ENCODE measurements around the gene ICA1.

The ICA1 gene

DNA sequence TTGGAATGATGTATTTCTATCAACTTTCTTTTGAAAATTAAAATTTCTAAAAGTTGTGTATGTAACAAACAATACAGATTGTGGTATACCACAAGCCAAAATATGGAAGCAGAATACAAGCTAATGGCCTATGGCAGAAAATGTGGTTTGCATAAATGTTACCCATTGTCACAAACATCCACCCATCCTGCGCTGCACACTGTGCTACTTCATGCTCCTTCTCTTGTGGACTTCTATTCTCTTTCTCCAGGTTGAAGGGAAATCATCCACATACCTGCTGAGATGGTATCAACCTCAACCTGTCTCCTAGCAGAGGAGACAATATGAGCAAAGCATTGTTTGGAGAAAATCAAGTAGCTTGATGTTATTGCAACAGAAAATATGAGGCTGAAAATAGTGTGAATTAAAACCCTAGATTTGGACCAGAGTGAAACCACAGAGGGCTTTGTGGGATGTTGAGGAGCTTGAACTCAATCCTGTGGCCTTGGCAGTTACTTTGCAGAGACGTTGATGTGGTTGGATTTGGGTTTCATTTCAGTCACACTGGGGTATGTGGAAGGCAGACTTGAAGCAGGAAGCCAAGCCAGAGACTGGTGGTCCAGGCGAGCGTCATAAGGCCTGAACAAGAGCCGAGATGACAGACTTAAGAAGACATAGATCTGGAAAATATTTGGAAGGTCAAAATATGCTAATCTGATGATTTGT is 63.8 kb downstream of the ICA1 start:
- DNase-seq, result no peak

GRCh38 chr7:8192897-8193296 is 69.1 kb downstream of the ICA1 start:
- no peak for DNase-seq

DNA sequence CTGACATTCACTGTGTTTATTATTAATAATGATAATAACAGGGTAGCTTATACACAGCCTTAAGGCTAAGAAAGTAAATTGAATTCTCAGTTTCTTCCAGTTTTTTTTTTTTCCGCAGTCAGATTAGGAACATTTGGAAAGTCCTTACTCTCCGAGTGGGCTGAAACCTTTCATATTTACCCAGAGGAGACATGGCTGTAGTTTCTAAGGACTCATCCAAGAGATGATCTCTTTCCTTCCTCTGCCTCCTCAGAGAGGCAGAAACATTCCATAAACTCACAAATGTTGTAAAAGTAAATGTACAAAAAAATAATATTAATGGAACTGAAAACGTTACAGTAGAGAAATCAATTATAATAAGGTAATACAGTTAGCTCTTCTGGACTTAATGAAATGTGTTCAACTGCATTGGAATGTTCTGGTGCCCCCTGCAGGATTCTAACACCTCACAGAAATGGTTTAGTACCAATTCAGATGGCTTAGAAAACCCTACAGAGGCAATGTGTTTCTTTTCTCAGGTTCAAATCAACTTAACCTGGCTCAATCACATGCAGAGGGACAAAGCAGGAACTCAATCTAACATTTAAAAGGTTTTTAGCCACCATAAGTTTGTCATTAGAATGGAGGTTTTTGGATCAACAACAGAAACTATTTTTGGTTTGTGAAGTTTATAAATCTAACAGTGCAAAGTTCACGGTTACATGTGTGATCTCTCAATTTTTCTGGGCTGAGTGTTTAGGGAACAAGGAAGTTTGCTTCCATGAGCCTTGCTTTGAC is 71.7 kb downstream of the ICA1 start:
- DNase-seq, result peak; percentile 71

- DNase-seq, result no peak
These were observed 72.3 kb downstream of the ICA1 start for GRCh38 chr7:8189625-8190024.

DNA sequence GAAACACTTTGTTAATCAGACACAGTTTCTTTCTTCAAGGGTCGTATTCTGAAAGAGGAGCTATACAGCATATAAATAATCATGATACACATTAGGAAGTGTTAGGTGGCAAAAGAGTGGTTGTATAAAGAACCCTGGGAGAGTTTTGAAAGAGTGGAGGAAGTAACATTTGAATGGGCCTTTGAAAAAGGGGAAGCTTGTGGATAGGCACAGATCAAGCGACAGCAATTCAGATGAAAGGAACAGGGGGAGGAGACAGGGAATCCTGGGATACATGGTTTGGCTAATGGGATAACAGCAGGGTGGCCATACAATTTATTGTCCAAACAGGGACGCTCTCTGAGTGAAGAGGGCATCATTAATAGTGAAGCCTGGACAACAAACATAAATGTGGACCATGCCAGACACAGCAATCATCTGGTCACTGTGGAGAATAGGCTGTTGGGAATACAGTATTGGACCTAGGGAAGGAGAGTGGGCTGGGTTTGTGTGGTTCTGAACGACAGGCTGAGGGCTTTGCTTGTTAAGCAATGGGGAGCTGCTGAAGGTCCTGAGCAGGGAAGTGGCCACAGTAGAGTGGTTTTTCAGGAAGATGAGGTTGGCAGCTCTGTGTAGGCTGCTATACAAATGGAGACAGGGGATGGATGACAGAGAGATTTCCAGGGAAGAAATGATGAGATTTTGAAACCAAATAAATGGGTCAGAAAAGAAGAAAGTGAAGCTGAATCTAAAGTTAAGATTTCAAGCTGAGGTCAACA is 75.9 kb downstream of the ICA1 start:
- DNase-seq, result no peak

DNA sequence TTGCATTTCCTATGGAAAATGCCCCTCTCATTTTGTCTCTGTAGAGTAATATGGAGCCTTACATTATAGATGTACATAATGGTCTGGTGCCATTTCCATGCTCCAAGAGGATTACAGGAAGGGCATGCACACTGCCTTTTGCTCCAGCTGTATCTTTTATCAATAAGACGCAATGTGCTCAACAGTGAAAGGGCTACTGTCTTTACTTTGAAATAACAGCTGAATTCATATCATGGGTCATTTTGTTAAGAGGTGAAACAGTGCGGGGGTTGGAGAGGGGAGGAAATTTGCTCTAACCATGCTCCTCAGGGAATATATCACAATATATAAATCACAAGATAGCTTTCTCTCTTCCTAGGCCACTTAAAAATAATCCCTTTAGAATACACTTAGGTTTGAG is 77.7 kb downstream of the ICA1 start:
- no peak for DNase-seq

- DNase-seq, result no peak
These were observed 82.5 kb downstream of the ICA1 start for GRCh38 chr7:8179486-8179885.

DNA sequence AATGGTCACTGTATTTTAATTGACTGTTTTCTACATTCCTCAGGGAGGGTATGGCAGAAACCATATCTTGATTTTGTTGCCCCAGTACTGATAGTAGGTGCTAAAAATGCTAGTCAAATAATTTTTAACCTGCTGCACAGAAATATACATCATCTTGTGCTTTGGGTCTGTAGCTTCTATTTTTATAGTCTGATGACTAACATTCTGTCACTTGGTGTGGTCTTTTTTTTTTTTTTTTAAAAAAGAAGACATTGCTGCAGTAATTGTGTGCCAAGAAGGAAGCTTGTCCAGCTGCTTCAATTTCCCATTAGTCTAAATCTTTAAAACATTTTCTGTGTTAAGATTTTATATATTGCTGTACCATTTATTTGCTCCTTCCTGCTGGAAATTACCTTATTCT is 83.6 kb downstream of the ICA1 start:
- DNase-seq, result no peak

DNA sequence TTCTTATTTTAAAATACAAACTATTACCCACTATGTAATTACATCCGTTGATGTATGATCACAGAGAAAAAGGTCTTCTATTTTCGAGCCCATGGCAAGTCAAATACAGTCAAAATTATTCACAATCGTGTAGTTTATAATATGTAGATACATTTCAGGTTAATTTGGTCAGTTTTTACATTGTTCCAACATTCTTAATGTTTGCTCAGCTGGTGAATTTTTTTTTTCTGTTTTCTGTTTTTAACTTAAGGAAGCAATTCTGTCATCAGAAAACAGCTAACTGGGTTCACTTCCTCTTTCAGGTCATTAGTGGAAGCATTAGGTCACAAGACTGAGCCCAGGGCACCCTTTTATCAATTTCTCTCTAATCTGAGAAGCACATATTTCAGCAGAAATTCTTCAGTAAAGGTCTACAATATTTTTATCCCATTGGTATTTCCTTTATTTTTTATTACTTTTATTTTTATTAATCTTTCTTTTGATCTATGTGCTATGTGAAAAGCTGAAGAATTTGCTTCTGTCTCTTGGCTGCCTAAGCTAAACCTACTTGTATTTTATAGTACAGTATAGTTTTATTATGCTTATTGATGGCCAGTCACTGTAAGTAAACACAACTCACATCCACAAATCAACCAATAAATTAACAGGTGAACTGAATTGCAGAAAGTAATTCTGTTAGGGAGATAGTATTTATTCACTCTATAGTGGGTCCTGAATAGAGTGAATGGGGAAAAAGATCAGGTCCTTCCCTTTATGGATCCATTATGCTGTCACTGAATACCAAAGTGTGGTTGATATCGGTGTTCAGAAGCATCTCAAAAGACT is 84.6 kb downstream of the ICA1 start:
- DNase-seq, result no peak

DNA sequence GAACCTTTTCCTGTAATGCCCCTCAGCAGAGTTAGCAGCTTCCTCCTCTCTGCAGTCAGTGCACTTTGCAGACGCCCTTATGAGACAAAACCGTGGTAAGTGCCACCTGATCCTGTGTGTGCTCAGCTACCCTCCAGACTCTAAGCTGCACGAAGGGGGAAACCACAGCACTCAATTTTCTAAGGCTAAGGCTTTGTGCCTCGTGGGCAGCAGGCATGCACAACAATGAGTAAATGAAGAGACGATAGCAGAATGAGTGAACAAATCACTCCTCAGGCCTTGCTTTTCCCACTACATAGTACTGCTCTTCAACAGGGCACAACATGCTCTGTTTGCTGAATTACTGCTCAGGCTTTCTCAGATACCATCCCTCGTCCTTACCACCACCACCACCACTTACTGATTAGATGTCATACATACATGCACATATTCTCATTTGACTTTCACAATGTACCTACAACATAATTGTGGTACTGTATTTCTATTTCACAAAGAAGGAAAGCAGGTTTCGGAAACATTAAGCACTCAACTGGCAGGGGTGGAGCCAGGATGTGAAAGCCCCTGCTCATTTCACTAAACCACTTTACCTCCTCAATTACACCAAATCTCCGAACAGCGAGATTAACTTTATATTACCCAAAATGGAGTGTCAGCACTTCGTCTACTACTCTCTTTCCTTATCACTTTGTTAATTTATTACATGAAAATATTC is 85.4 kb downstream of the ICA1 start:
- DNase-seq, result peak; percentile 59

- DNase-seq, result no peak
These were observed 86.0 kb downstream of the ICA1 start for GRCh38 chr7:8175929-8176369.

DNA sequence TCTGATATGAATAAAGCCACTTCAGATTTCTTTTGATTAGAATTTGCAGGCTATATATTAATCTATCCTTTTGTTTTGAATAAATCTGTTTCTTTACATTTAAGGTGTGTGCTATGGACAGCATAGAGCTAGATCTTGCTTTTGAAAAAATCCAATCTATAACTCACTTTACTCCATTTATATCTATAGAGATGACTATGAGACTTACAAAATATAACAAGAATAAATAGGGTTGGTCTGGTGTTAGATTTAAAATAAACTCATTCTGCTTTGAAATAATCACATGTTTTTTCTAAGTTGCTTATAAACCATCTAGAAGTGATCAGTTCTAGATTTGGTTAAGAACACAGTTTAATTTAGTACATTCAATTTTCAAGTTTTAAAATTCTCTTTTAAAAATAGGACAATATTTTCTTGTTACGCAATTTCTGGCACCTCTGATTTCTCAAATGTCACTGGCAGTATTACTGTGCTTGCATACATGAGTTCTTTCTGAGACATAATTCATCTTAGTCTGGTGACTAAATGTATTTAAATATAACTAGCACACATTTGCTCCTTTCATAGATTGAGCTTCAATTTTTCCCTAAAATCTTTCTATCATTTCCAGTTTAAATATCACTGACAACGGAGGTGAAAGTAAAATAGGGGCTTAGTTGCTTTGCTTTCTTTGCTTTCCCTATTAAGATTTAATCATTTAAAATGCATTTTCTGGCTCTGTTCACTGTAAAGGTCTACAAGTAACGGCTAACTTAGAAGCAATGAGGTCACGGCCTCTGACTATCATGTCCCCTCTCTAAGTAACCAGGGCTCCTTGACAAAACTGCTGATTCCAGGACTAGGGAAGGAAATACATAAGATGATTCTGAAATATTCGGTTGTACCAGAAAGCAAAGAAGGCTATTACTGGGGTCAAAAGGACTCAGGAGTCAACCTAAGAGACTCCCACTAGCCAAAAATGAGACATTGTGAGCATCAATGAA is 89.3 kb downstream of the ICA1 start:
- DNase-seq, result no peak

- DNase-seq, result no peak
These were observed 92.8 kb downstream of the ICA1 start for GRCh38 chr7:8169171-8169570.

DNA sequence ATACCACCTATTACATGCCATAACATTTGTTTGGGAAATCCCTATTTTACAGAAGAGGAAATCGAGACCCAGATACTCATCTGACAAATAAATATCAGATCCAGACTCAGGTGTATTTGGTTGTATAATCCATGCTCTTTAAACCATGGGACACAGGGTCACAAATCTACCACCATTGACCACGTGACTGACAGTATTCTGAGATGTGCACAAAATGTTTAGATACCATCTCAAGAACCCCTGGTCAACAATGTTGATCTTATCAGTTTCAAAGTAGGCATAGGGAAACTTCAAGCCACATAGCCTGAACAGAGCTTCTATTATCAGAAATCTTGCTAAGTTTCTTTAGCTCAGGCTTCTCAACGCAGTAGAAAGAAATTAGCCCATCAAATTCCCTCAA is 93.6 kb downstream of the ICA1 start:
- DNase-seq, result no peak

DNA sequence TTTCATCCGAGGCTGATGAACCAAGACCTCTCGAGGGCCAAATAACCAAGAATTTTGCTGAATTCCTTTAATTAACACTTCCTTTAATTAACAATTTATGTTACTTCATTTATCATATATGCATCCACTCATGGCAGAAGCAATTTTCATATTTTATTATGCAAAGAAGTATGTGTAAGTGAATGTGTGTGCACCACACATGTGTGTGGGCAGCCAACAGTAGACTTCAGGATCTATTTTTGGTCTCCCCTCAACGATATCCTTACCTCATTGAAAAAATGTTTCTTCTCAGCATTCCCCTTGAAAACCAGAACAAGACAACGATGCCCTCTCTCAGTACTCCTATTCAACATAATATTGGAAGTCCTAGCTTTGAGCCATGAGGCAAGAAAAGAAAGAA is 96.8 kb downstream of the ICA1 start:
- DNase-seq, result no peak

- DNase-seq, result no peak
These were observed 99.8 kb downstream of the ICA1 start for GRCh38 chr7:8162181-8162580.

DNA sequence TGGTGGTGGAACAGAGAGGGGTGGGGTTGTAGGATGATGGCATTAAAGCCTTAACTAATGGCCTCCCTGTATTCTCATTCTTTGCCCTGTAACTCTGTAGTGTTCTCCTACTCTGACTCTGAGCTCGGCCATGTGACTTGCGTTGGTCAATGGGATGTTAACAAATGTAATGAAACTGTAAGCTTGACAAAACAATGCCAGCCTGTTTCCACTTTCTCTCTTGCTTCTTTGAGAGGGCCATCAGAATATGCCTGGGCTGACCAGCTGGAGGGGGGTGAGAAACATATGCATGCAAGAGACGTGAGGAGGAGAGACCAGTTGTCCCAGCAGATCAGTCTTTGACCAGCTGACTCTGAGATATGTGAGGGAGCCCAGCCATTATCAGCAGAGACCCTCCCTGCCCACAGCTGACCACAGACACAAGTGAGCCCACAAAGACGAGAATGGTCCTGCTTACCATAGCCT is 100.6 kb downstream of the ICA1 start:
- DNase-seq, result no peak

- DNase-seq, result no peak
These were observed 101.1 kb downstream of the ICA1 start for GRCh38 chr7:8160779-8161345.

DNA sequence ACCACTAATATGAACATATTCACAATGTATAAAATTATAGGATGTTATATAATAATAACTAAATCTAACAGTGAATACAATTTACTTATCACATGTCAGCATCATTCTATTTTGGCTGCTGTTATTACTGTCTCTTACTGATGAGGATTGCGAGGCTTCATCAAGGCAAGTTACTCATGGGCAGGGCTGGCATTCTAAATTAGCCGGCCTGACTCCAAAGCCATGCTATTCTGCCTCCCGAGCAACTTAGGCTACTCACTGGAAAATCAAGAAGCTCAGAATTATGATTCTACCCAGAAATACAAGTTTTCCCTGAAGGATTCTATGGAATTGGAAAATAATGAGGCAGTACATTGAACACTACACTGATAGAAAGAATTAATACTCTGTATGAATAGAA is 101.7 kb downstream of the ICA1 start:
- DNase-seq, result no peak

DNA sequence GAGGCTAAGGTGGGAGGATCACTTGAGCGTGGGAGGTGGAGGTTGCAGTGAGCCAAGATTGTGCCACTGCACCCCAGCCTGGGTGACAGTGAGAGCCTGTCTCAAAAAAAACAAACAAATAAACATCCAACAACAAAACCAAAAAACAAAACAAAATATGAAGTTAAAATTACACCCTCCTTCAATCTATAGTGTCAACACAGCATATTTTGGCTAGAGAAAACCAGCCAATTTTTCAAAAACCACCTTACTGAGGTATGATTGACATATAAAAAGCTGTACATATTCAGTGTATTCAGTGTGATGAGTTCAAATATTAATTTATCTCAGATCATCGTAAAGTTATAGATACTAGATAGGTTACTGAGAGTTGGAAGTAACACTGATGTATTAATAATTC is 102.4 kb downstream of the ICA1 start:
- DNase-seq, result no peak
